ENCODE results near the gene SMTN.
"Not testable (repeated sequence)": the region's sequence is repeated elsewhere in the genome, so short reads cannot be mapped to it uniquely, and the experiment has no call there.

SMTN gene

GRCh38 chr22:31099841-31100761 is 19.0 kb downstream of the SMTN start:
- DNase-seq: no peak
- in situ Hi-C loops (cut with HindIII; ENCODE audit: low pct_ligation_motif_present, low pct_unique_long_range_greater_than_20kb, low sequenced_read_pairs): no loop called here

DNA sequence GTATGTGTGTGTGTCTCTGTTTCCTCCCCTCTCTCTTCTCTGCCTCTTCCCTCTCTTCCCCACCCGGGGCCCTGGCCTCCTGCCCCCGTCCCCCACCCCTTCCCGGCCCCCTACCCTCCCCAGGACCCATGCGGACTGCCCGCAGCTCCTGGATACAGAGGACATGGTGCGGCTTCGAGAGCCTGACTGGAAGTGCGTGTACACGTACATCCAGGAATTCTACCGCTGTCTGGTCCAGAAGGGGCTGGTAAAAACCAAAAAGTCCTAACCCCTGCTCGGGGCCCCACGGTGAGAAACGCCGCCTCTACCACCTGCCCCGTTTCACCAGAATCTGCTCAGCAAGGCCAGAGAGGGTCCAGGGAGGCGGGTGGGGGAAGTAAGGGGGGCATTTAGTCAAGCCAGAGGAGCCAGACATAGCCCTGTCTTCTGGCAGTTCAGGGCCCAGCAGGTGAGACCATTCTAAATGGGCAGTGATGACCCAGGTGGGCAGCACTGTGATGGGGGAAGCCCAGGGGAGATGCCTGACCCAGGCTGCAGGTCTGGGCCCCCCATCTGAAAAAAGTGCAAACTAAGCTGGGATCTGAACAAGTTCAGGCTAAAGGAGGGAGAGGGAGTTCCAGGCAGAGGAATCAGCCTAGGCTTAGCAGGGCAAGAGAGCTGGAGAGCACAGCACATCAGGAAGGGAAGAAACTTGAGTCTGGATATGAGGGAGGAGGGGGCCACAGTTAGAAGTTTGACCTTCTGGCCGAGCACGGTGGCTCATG is 19.8 kb downstream of the SMTN start:
- DNase-seq: no peak
- in situ Hi-C loops (cut with HindIII; ENCODE audit: low pct_ligation_motif_present, low pct_unique_long_range_greater_than_20kb, low sequenced_read_pairs): no loop called here

GRCh38 chr22:31102441-31103081 is 21.4 kb downstream of the SMTN start:
- peak; percentile 17 for DNase-seq
- in situ Hi-C loops (cut with HindIII; ENCODE audit: low pct_ligation_motif_present, low pct_unique_long_range_greater_than_20kb, low sequenced_read_pairs): no loop called here

- DNase-seq: no peak
- in situ Hi-C loops (cut with HindIII; ENCODE audit: low pct_ligation_motif_present, low pct_unique_long_range_greater_than_20kb, low sequenced_read_pairs): no loop called here
Measured at GRCh38 chr22:31103111-31103510, 22.0 kb downstream of the SMTN start.

- no peak for DNase-seq
Measured at GRCh38 chr22:31103899-31104694, 23.0 kb downstream of the SMTN start.

GRCh38 chr22:31104869-31105268 is 23.8 kb downstream of the SMTN start:
- in situ Hi-C loops (cut with HindIII; ENCODE audit: low pct_ligation_motif_present, low pct_unique_long_range_greater_than_20kb, low sequenced_read_pairs): no loop called here
- no peak for DNase-seq

More at GRCh38 chr22:31103899-31104694, 23.0 kb downstream of the SMTN start:
- in situ Hi-C loops (cut with HindIII; ENCODE audit: low pct_ligation_motif_present, low pct_unique_long_range_greater_than_20kb, low sequenced_read_pairs): no loop called here

GRCh38 chr22:31105282-31105929 is 24.3 kb downstream of the SMTN start:
- in situ Hi-C loops (cut with HindIII; ENCODE audit: low pct_ligation_motif_present, low pct_unique_long_range_greater_than_20kb, low sequenced_read_pairs): no loop called here
- DNase-seq: no peak

DNA sequence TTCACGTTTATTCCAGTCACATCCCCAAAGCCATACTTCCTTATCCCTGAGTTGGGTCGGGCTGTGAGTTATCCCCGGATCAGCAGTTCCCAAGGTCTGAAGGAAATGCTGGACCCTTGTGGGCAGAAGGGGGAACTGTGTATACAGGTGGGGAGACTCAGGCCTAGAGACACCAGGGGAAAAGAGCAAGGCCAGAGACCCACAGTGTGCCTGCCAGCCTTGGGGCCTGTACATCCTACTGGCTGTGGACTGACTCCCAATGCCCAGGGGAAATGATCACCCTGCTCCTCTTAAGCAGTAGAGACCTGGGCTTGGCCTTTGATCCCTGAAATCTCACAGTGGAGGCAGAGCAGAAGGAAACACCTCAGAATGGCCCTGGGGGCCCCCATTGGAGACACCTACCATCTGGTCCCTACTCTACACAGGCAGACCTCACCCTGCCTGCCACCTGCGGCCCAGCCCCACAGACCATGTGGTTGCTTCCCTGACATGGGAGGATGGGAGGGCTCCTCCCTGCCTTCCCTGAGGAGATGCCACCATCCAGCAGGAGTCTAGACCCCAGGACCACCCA is 25.0 kb downstream of the SMTN start:
- DNase-seq: no peak
- in situ Hi-C loops (cut with HindIII; ENCODE audit: low pct_ligation_motif_present, low pct_unique_long_range_greater_than_20kb, low sequenced_read_pairs): no loop called here

DNA sequence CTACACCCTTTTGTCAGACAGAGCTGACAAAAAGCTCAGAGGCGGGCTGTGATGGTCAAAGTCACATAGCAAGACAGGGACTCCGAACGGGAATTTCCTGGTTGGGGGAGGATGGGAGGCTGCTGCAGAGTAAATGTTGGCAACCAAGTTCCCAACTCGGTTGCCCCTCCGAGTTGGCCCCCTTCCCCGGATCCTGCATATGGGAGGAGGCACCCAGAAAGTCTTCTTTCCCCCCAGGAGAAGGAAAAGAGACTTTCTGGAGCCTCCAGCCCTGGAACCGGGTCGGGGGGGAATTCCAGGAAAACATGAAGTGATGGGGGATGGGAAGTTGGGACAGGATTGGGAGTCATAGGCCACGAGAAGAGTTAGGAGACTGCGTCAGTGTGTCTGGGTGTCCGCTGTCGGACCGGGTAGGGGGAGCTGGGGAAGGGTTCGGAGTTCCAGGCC is 25.6 kb downstream of the SMTN start:
- in situ Hi-C loops (cut with HindIII; ENCODE audit: low pct_ligation_motif_present, low pct_unique_long_range_greater_than_20kb, low sequenced_read_pairs): no loop called here
- no peak for DNase-seq

DNA sequence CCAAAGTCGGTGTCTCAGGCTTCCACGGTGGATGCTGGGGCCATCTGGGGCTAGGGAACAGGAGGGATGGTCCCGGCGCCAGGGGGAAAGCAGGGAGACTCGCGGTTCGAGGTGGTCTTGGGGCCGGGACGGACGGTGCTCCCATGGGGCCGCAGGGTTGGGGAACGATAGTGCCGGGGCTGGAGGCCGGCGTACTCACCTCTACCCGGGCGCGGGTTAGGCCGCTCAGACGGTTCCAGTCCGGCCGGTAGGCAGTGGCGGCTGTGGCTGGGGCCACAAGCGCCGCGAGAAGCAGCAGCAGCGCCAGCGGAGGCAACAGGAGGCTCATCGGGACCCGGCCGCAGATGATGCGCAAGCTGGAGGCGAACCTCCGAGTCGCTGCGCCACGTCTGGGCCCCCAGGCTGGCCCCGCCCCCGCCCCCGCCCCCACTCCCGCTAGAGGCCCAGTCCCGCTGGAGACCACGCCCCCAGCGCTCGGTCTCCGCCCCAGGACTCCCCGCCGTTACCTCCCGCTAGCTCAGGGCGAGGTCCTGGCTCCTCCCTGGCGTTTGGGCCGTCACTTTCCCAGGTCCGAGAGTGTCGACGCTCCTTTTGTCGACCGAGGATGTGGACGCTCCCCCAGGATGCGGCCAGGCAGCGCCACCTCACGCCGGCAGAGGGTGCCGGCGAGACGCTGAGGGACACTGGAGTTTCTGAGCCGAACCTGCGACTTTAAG is 26.2 kb downstream of the SMTN start, which contains the start of gene SELENOM:
SELENOM (minus strand) TSS at position 391 of the 716 bp plus-strand sequence; CDS start at position 328, 63 bp downstream.
- in situ Hi-C loops (cut with HindIII; ENCODE audit: low pct_ligation_motif_present, low pct_unique_long_range_greater_than_20kb, low sequenced_read_pairs): no loop called here

GRCh38 chr22:31107894-31108218 is 26.7 kb downstream of the SMTN start:
- DNase-seq: no peak
- in situ Hi-C loops (cut with HindIII; ENCODE audit: low pct_ligation_motif_present, low pct_unique_long_range_greater_than_20kb, low sequenced_read_pairs): no loop called here

More for the DNA sequence above, 26.2 kb downstream of the SMTN start, which contains the start of gene SELENOM:
- DNase-seq: peak; percentile 96

GRCh38 chr22:31112547-31113091 is 31.5 kb downstream of the SMTN start:
- DNase-seq; in situ Hi-C loops (cut with HindIII; ENCODE audit: low pct_ligation_motif_present, low pct_unique_long_range_greater_than_20kb, low sequenced_read_pairs): not testable (repeated sequence)

- DNase-seq: no peak
- in situ Hi-C loops (cut with HindIII; ENCODE audit: low pct_ligation_motif_present, low pct_unique_long_range_greater_than_20kb, low sequenced_read_pairs): no loop called here
Measured at GRCh38 chr22:31118046-31118820, 37.1 kb downstream of the SMTN start.

GRCh38 chr22:31119026-31119717 is 38.1 kb downstream of the SMTN start:
- in situ Hi-C loops (cut with HindIII; ENCODE audit: low pct_ligation_motif_present, low pct_unique_long_range_greater_than_20kb, low sequenced_read_pairs): no loop called here

GRCh38 chr22:31120230-31120629 is 39.1 kb downstream of the SMTN start:
- no peak for DNase-seq
- in situ Hi-C loops (cut with HindIII; ENCODE audit: low pct_ligation_motif_present, low pct_unique_long_range_greater_than_20kb, low sequenced_read_pairs): no loop called here

More at GRCh38 chr22:31119026-31119717, 38.1 kb downstream of the SMTN start:
- DNase-seq: no peak
